Testis (tissue), 2 donors: ENCODE data around the gene NUP98.

Experiments used
- CTCF ChIP-seq, 3 experiments: fragments of 450-650 bp in 2 of 3; fragments of 200-600 bp in 1 of 3; sonication (generic) in 1 of 3; IDR thresholded peaks; one replicate each; pipeline ENCODE4 v1.5.1; 2016 to 2019; ENCODE audit warnings: antibody characterized with exemption in 3 of 3, mild to moderate bottlenecking in 2 of 3, moderate library complexity in 1 of 3
- POLR2A ChIP-seq: fragments of 450-650 bp; IDR thresholded peaks from one replicate; pipeline ENCODE4 v1.6.1; 2017; ENCODE audit warnings: antibody characterized with exemption, mild to moderate bottlenecking, moderate library complexity

DNA sequence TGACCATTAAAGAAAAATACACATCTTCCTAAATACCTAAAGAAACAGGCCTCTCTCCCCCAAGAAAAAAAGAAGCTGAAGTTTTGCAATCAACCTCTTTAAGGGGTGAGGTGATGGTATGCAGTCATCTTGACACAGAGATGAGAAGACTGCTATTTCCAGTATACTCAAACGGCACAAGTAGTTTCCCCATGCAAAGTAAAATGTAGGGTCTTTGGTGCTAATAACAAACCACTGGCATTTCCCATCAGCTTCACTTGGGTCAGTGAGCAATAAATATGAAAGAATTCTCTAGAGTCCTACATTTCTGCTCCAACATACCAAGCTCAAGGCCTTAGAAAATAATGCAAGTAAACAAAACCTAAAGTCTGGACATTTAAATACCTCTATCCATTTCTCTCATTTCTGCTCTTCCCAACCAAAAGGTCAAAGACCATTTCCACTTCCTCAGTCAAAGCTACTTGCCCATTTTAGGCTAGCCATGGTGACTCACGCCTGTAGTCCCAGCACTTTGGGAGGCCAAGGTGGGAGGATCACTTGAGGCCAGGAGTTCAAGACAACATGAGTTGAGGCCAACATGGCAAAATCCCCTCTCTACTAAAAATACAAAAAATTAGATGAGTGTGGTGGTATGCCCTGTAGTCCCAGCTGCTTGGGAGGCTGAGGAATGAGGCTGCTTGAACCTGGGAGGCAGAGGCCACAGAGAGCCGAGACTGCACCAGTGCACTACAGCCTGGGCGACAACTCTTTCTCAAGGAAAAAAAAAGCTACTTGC, 86.7 kb downstream of the NUP98 start:
- TF ChIP-seq CTCF (IDR thresholded peaks at IDR 0.05): no peak
- no peak for TF ChIP-seq POLR2A
